ENCODE measurements around the gene CCDC187.

The CCDC187 gene

GRCh38 chr9:136311051-136312008 is 7.4 kb upstream of the CCDC187 start:
- no peak for DNase-seq

GRCh38 chr9:136310273-136311030 is 6.6 kb upstream of the CCDC187 start:
- no peak for DNase-seq

- no peak for DNase-seq
Measured at GRCh38 chr9:136309806-136310220, 5.9 kb upstream of the CCDC187 start.

- no peak for DNase-seq
Measured at GRCh38 chr9:136309101-136309801, 5.4 kb upstream of the CCDC187 start.

GRCh38 chr9:136308702-136309053 is 4.8 kb upstream of the CCDC187 start:
- DNase-seq, result no peak

GRCh38 chr9:136308006-136308701 is 4.3 kb upstream of the CCDC187 start:
- no peak for DNase-seq

GRCh38 chr9:136307215-136307750 is 3.4 kb upstream of the CCDC187 start:
- DNase-seq, result no peak

- DNase-seq, result no peak
Measured at GRCh38 chr9:136306211-136307208, 2.6 kb upstream of the CCDC187 start.

GRCh38 chr9:136305804-136306203 is 1.9 kb upstream of the CCDC187 start:
- no peak for DNase-seq

- DNase-seq, result no peak
Measured at GRCh38 chr9:136304981-136305380, 1.1 kb upstream of the CCDC187 start.

GRCh38 chr9:136304456-136304855 is 562 bp upstream of the CCDC187 start:
- DNase-seq, result no peak

- DNase-seq, result no peak
Measured at GRCh38 chr9:136303066-136303824, 649 bp downstream of the CCDC187 start.

GRCh38 chr9:136302527-136302926 is 1.4 kb downstream of the CCDC187 start:
- no peak for DNase-seq

- DNase-seq, result no peak
Measured at GRCh38 chr9:136300866-136301265, 3.0 kb downstream of the CCDC187 start.

GRCh38 chr9:136300016-136300545 is 3.8 kb downstream of the CCDC187 start:
- no peak for DNase-seq

GRCh38 chr9:136299541-136299940 is 4.4 kb downstream of the CCDC187 start:
- no peak for DNase-seq

- DNase-seq, result no peak
Measured at GRCh38 chr9:136299116-136299515, 4.8 kb downstream of the CCDC187 start.

GRCh38 chr9:136297766-136298735 is 5.8 kb downstream of the CCDC187 start:
- no peak for DNase-seq

Measured in activated gamma-delta T cell (primary cell).